Thymus (tissue), 11 donors: Measurements from ENCODE around the gene HS3ST4. TPM values are rescaled to one million over a fixed set of nuclear protein-coding genes. Genes with fewer than 3 reads are reported as not detected.

ENCODE experiments used
- DNase-seq, 9 donors: peaks; one replicate each; pipeline ENCODE4 v3.0.0-alpha.2; 2013; ENCODE audit warnings: low spot score in 9 of 9, low read depth in 6 of 9, missing footprints in 1 of 9
- H3K27ac ChIP-seq, 2 donors: one replicate each; pipeline ENCODE4 v1.5.1; 2013; ENCODE audit warnings: control low read depth in 1 of 2, low read depth in 1 of 2, low read length in 1 of 2, mild to moderate bottlenecking in 1 of 2, moderate library complexity in 1 of 2
- H3K27me3 ChIP-seq, 2 donors: one replicate each; pipeline ENCODE4 v1.5.1; 2013; ENCODE audit warnings: low read length in 1 of 2; ENCODE audit not compliant: control insufficient read depth in 2 of 2, insufficient read depth in 1 of 2
- H3K36me3 ChIP-seq, 2 donors: one replicate each; pipeline ENCODE4 v1.5.1; 2013; ENCODE audit warnings: low read length in 1 of 2, mild to moderate bottlenecking in 1 of 2, moderate library complexity in 1 of 2; ENCODE audit not compliant: control insufficient read depth in 2 of 2, insufficient read depth in 2 of 2
- H3K4me1 ChIP-seq, 2 donors: one replicate each; pipeline ENCODE4 v1.5.1; 2013; ENCODE audit warnings: low read length in 2 of 2; ENCODE audit not compliant: control insufficient read depth in 2 of 2, insufficient read depth in 2 of 2
- H3K4me3 ChIP-seq, 2 donors: one replicate each; pipeline ENCODE4 v1.5.1; 2013; ENCODE audit warnings: low read length in 2 of 2, control low read depth in 1 of 2, mild to moderate bottlenecking in 1 of 2
- H3K9me3 ChIP-seq, 2 donors: one replicate each; pipeline ENCODE4 v1.5.1; 2013; ENCODE audit warnings: low read length in 1 of 2, mild to moderate bottlenecking in 1 of 2; ENCODE audit not compliant: control insufficient read depth in 2 of 2, insufficient read depth in 1 of 2
- WGBS: extraction: QIAGEN DNeasy Blood & Tissue Kit; methylation state at CpG from one replicate; pipeline ENCODE4 v1.1.7; 2013; 5-methylcytosine and 5-hydroxymethylcytosine counted together
- polyA plus RNA-seq: library from polyadenylated mRNA; stranded (reverse); fragments of 200-250 nt; gene quantifications from one replicate; pipeline ENCODE4 v1.2.3, GENCODE V29; 2013
- total RNA-seq: library from RNA; stranded (reverse); fragments of 120-200 nt; gene quantifications from one replicate; pipeline ENCODE4 v1.2.4, GENCODE V29; 2013
- donor health status: healthy.

The HS3ST4 gene
- total and polyA plus RNA-seq, 2 donors, result 0.05 to 0.18 TPM

DNA sequence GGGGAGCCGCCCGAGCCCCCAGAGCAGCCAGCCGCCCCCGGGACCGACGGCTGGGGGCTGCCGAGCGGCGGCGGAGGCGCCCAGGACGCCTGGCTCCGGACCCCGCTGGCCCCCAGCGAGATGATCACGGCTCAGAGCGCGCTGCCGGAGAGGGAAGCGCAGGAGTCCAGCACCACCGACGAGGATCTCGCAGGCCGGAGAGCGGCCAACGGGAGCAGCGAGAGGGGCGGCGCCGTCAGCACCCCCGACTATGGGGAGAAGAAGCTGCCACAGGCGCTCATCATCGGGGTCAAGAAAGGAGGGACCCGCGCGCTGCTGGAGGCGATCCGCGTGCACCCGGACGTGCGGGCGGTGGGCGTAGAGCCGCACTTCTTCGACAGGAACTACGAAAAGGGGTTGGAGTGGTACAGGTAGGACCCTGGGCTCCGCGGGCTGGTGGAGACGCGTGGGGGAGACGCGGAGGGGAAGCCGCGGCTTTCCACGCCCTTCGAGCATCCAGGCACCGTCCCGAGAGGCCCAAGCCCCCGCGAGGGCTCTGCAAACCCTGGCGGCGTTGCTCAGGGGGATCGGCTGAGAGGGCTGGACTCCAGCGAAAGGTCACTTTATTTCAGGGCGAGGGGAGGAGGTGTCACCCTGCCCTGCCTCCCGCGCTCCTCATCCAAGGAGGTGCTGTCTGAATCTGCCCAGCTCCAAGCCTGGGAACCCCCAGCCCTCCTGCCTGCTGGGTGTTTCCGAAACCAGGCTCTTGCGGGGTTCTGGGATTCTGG lies 1.2 kb downstream of the HS3ST4 start:
- H3K9me3 ChIP-seq, result no peaks in the 10 kb centered on the region
- no peak for DNase-seq

DNA sequence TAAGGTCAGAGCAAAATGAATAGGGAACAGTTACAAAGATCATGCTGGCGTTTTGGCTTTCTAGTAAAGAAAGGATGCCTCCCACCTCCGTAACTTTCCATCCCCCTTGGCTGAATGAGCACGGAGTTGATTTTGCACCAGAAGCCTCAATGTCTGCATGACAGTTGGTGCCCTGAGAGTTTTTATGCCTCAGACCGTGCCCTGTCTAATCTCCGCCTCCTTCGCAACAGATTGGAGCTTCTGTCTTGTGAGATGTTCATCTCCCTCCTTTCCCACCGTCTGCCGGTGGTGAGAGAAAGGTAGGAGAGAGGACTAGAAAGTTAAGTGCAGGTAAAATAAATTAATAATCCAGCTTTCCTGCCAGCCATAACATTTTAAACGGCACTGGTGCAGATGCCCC lies 1.9 kb downstream of the HS3ST4 start:
- WGBS, result 22% methylated on average over 9 of the region's 9 CpGs
- Histone ChIP-seq H3K4me1 (no peaks in the 10 kb centered on the region), H3K27ac (no peak overlapping the region), H3K27me3 (peaks cover 54 to 58% of the 10 kb centered on the region in 2 donors), H3K9me3 (no peaks in the 10 kb centered on the region), H3K36me3 (no peaks in the 10 kb centered on the region), H3K4me3 (no peak overlapping the region)
- DNase-seq, result no peak

More for the DNA sequence above, 1.2 kb downstream of the HS3ST4 start:
- Histone ChIP-seq H3K27ac (no peak overlapping the region), H3K4me3 (no peak overlapping the region), H3K4me1 (no peaks in the 10 kb centered on the region), H3K27me3 (peaks cover 54 to 58% of the 10 kb centered on the region in 2 donors), H3K36me3 (no peaks in the 10 kb centered on the region)
- WGBS, result 3% methylated on average over 70 of the region's 70 CpGs

DNA sequence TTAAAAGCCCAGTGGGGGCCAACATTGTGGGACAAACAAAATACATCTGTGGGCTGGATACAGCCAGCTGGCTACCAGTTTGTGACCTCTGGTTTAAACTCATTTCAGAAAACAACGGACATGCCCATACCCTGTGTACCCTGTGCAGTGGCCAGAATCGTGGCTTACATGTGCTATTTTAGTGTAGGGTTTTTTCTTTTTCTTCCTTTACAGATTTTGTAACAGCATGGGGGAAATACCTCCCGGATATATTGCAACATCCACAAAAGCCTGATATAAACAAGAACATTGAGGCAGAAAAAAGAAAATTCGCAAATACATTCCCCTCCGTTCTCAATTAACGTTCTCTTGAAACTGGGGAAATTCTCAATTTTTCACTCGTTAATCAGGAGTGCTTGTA lies 7.3 kb downstream of the HS3ST4 start:
- Histone ChIP-seq H3K4me1 (no peaks in the 10 kb centered on the region), H3K36me3 (no peaks in the 10 kb centered on the region), H3K9me3 (no peaks in the 10 kb centered on the region), H3K27me3 (peaks cover 11% of the 10 kb centered on the region in 2 donors), H3K4me3 (no peak overlapping the region), H3K27ac (no peak overlapping the region)
- DNase-seq, result no peak
- 36% methylated on average over 7 of the region's 7 CpGs for WGBS

DNA sequence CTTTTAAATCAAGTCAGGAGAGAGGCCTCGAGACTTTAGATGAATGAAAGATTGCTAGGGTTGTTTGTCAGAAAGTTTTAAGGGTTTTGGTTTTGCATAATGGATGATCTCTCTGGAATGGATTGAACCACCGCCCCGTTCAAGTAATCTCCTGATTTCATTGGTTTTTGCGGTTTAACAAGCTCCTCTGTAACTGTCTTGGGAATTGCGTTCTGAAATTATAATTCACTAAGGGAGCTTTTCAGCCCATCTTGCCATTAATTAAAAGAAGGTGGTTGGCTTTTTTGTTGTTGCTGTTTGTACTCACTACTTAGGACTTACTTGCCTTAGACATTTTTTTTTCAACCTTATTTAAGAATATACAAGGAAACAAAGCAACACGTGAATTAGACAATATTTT lies 8.8 kb downstream of the HS3ST4 start:
- Histone ChIP-seq H3K9me3 (no peaks in the 10 kb centered on the region), H3K4me3 (no peak overlapping the region), H3K4me1 (no peaks in the 10 kb centered on the region), H3K27ac (no peak overlapping the region), H3K36me3 (no peaks in the 10 kb centered on the region), H3K27me3 (peaks cover 0 to under 1% of the 10 kb centered on the region in 2 donors)
- no peak for DNase-seq
- 94% methylated on average over 6 of the region's 6 CpGs for WGBS

DNA sequence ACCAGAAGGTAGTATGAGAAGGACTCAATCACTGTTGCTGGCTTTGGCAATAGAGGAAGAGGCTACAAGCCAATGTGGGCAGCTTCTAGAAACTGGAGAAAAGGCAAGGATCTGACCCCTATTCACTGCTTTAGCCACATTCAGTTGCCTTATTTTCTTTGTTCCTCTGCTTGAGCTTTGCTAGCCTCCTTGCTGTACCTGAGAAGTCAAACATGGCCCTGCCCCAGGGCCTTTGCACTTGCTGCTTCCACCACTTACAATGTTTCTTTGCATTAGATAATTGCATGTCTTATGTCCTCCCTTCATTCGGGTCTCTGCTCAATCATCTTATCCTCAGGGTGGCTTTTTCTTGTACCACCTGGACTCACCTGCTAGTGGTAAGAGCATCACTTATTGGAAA lies 15.8 kb downstream of the HS3ST4 start:
- no peak for DNase-seq
- no peaks in the 10 kb centered on the region for H3K4me1 ChIP-seq
- H3K4me3 ChIP-seq, result no peak overlapping the region
- no peak overlapping the region for H3K27ac ChIP-seq
- H3K36me3 ChIP-seq, result no peaks in the 10 kb centered on the region
- H3K9me3 ChIP-seq, result no peaks in the 10 kb centered on the region
- 88% methylated on average over 1 of the region's 1 CpG for WGBS
- H3K27me3 ChIP-seq, result peaks cover 0 to 2% of the 10 kb centered on the region in 2 donors

DNA sequence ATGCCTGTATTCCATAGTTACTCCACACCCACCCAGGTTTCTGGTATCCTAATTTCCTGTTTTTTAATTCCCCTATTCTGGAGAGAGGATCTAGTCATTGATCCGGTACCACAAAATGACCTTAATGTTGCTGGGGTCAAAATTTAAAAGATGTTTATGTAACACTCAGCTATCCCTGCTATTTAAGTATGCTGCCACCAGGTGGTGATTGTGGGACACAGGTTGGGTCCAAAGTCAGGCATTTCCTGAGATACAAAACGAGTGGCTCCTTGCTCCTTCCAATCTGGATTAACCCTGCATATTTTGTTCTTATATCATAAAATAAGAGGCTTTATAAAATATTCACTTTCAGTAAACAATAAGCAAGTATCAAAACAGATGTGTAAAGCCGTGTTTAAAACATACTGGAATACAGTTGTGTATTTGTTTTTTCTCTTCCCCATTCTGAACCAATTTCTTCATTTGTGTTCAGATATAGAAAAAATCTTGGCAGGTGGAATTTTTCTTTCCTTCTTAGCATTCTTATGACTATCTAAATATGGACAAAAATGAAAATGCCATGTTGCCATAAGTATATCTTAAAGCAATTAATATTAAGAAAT lies 16.3 kb downstream of the HS3ST4 start:
- peak in 2 of 9 donors; percentile 11 to 15 for DNase-seq
- Histone ChIP-seq H3K27me3 (peaks cover 0 to 2% of the 10 kb centered on the region in 2 donors), H3K27ac (no peak overlapping the region), H3K9me3 (no peaks in the 10 kb centered on the region), H3K36me3 (no peaks in the 10 kb centered on the region), H3K4me1 (no peaks in the 10 kb centered on the region), H3K4me3 (no peak overlapping the region)
- WGBS, result 47% methylated on average over 3 of the region's 3 CpGs

DNA sequence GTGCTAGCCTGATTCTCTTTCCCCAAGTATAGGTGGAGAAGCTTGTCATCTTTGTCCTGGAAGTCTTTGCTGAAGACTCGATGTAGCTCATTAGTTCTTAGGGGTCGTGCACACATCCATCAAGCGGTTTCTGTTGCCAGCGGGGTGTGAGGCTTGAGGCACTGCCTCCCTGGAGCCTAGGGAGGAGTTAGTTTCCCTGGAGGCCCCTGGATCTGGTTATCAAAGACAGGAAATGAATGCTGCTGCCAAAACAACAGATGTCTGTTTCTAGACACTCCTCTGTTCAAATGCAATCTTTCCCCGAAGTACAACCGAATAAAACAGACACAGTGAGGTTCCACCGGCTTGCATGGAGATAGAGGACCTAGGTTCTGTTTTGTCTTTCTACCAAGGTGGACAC lies 17.5 kb downstream of the HS3ST4 start:
- DNase-seq, result no peak

DNA sequence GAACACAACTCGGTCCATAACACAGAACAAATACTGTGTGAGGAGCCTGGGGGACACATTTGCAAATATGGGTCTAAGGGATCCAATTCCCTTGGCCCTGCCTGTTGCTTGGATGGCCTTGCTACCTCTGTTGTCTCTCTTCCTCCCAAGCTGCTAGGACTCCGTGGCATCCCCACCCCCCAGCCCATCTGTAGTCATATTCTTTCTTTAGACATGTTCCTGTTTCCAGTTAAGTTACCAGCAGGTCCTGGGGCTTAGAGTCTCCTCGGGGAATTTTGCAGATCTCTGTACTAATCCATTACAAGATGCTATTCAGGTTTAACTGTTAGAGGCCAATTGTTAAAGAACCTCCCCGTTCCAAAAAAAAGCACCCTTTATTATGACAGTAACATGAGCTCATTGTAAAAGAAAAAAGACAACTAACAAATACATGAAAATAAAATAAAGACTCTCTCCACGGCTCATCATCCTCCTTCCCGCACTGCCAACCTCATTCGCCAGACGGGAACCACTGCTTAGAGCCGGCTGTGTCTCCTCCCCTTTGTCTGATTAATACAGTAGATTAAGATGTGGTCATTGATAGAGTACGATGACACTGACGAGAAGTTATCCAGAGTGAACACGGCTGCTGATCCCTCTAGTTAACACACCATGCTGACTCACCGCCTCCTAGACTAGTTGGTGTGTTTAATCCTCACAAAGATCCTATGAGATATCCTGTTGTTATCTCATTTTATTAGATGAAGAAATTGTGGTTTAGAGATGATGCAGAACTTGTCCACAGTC lies 22.2 kb downstream of the HS3ST4 start:
- no peaks in the 10 kb centered on the region for H3K36me3 ChIP-seq
- no peak overlapping the region for H3K27ac ChIP-seq
- H3K4me1 ChIP-seq, result no peaks in the 10 kb centered on the region
- peaks cover 0 to 2% of the 10 kb centered on the region in 2 donors for H3K27me3 ChIP-seq
- no peak for DNase-seq
- no peaks in the 10 kb centered on the region for H3K9me3 ChIP-seq
- WGBS, result 86% methylated on average over 13 of the region's 13 CpGs
- no peak overlapping the region for H3K4me3 ChIP-seq

More for the DNA sequence above, 17.5 kb downstream of the HS3ST4 start:
- Histone ChIP-seq H3K27me3 (peaks cover 0 to 2% of the 10 kb centered on the region in 2 donors), H3K36me3 (no peaks in the 10 kb centered on the region), H3K4me3 (no peak overlapping the region), H3K4me1 (no peaks in the 10 kb centered on the region), H3K27ac (no peak overlapping the region), H3K9me3 (no peaks in the 10 kb centered on the region)
- 22% methylated on average over 7 of the region's 7 CpGs for WGBS

DNA sequence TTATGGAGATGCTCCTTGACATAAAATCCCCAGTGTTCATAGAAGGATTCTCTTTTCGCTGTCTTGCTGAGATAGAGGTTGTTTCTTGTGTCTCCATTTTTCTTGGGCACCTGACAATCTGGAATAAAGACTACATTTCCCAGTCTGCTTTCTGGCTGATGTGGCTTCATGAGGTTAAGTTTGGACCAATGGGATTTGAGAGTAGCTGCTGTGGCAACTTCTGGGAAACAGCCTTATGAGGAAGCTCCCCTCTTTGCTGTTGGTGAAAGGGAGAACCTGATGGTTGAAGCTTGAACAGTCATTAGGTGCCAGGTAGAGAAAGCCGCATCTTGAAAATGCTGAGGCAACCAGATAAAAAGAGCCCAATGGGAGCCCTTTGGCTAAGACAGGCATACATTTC lies 24.4 kb downstream of the HS3ST4 start:
- DNase-seq, result no peak
- H3K9me3 ChIP-seq, result no peaks in the 10 kb centered on the region
- H3K27ac ChIP-seq, result no peak overlapping the region
- no peak overlapping the region for H3K4me3 ChIP-seq
- WGBS, result 97% methylated on average over 2 of the region's 2 CpGs
- no peaks in the 10 kb centered on the region for H3K27me3 ChIP-seq
- no peaks in the 10 kb centered on the region for H3K4me1 ChIP-seq
- no peaks in the 10 kb centered on the region for H3K36me3 ChIP-seq
